Measurements from ENCODE around the gene TMEM181.

Gene TMEM181

GRCh38 chr6:158544428-158544827, 15.5 kb upstream of the TMEM181 start:
- H3K27ac ChIP-seq (ENCODE audit: poor library complexity, severe bottlenecking): no peak overlapping the region
- H3K36me3 ChIP-seq (ENCODE audit: low read depth): no peaks in the 10 kb centered on the region
- no peak for TF ChIP-seq CTCF (IDR thresholded peaks at IDR 0.05; ENCODE audit: poor library complexity, severe bottlenecking)
- DNase-seq (ENCODE audit: low spot score) (no peak), ATAC-seq (ENCODE audit: low read depth) (no peak)
- H3K4me1 ChIP-seq (ENCODE audit: insufficient read depth, poor library complexity, severe bottlenecking): no peaks in the 10 kb centered on the region
- no peak overlapping the region for H3K4me3 ChIP-seq (ENCODE audit: severe bottlenecking)
- no peaks in the 10 kb centered on the region for H3K9me3 ChIP-seq (ENCODE audit: severe bottlenecking)
- H3K27me3 ChIP-seq (ENCODE audit: insufficient read depth, poor library complexity, severe bottlenecking): no peaks in the 10 kb centered on the region

- DNase-seq (ENCODE audit: low spot score): no peak
- no peaks in the 10 kb centered on the region for H3K27me3 ChIP-seq (ENCODE audit: insufficient read depth, poor library complexity, severe bottlenecking)
Measured at GRCh38 chr6:158545043-158545966, 14.6 kb upstream of the TMEM181 start.

GRCh38 chr6:158548418-158549161, 11.3 kb upstream of the TMEM181 start:
- Histone ChIP-seq H3K4me3 (ENCODE audit: severe bottlenecking) (no peak overlapping the region), H3K27me3 (ENCODE audit: insufficient read depth, poor library complexity, severe bottlenecking) (no peaks in the 10 kb centered on the region), H3K36me3 (ENCODE audit: low read depth) (no peaks in the 10 kb centered on the region), H3K9me3 (ENCODE audit: severe bottlenecking) (no peaks in the 10 kb centered on the region), H3K4me1 (ENCODE audit: insufficient read depth, poor library complexity, severe bottlenecking) (no peaks in the 10 kb centered on the region), H3K27ac (ENCODE audit: poor library complexity, severe bottlenecking) (no peak overlapping the region)
- no peak for DNase-seq (ENCODE audit: low spot score)
- no peak for ATAC-seq (ENCODE audit: low read depth)
- no peak for TF ChIP-seq CTCF (IDR thresholded peaks at IDR 0.05; ENCODE audit: poor library complexity, severe bottlenecking)

More at GRCh38 chr6:158545043-158545966, 14.6 kb upstream of the TMEM181 start:
- no peak for ATAC-seq (ENCODE audit: low read depth)
- Histone ChIP-seq H3K4me1 (ENCODE audit: insufficient read depth, poor library complexity, severe bottlenecking) (no peaks in the 10 kb centered on the region), H3K27ac (ENCODE audit: poor library complexity, severe bottlenecking) (no peak overlapping the region), H3K4me3 (ENCODE audit: severe bottlenecking) (no peak overlapping the region), H3K36me3 (ENCODE audit: low read depth) (no peaks in the 10 kb centered on the region), H3K9me3 (ENCODE audit: severe bottlenecking) (no peaks in the 10 kb centered on the region)
- TF ChIP-seq CTCF (IDR thresholded peaks at IDR 0.05; ENCODE audit: poor library complexity, severe bottlenecking): no peak

- DNase-seq (ENCODE audit: low spot score) (no peak), ATAC-seq (ENCODE audit: low read depth) (no peak)
- H3K27ac ChIP-seq (ENCODE audit: poor library complexity, severe bottlenecking): no peak overlapping the region
Measured at GRCh38 chr6:158552055-158552795, 7.7 kb upstream of the TMEM181 start.

More at GRCh38 chr6:158552055-158552795, 7.7 kb upstream of the TMEM181 start:
- Histone ChIP-seq H3K27me3 (ENCODE audit: insufficient read depth, poor library complexity, severe bottlenecking) (no peaks in the 10 kb centered on the region), H3K4me3 (ENCODE audit: severe bottlenecking) (no peak overlapping the region), H3K9me3 (ENCODE audit: severe bottlenecking) (no peaks in the 10 kb centered on the region), H3K4me1 (ENCODE audit: insufficient read depth, poor library complexity, severe bottlenecking) (no peaks in the 10 kb centered on the region), H3K36me3 (ENCODE audit: low read depth) (no peaks in the 10 kb centered on the region)
- no peak for TF ChIP-seq CTCF (IDR thresholded peaks at IDR 0.05; ENCODE audit: poor library complexity, severe bottlenecking)
